Stomach (tissue), 9 donors: ENCODE results near the gene ERF. TPM values are rescaled to one million over a fixed set of nuclear protein-coding genes. Genes with fewer than 3 reads are reported as not detected.

ENCODE experiments used
- DNase-seq, 2 donors: peaks; one replicate each; pipeline versions ENCODE4 v3.0.0 to v3.0.0-alpha.2; 2013 to 2019
- H3K27ac ChIP-seq, 5 donors: fragments of 200-600 bp in 4 of 5; sonication (generic) in 4 of 5; one replicate each; pipeline ENCODE4 v1.5.1; 2013 to 2019; ENCODE audit warnings: mild to moderate bottlenecking in 1 of 5, moderate library complexity in 1 of 5
- H3K27me3 ChIP-seq, 3 donors: fragments of 200-600 bp; sonication (generic); one replicate each; pipeline ENCODE4 v1.5.1; 2017 to 2019; ENCODE audit warnings: mixed run types in 1 of 3
- H3K36me3 ChIP-seq, 4 donors: fragments of 200-600 bp; sonication (generic); 1 replicate in 3 of 4; 2 replicates in 1 of 4; pipeline ENCODE4 v1.5.1; 2016 to 2019
- H3K4me1 ChIP-seq, 4 donors: fragments of 200-600 bp; sonication (generic); one replicate each; pipeline ENCODE4 v1.5.1; 2016 to 2019
- H3K4me3 ChIP-seq, 4 donors: fragments of 200-600 bp; sonication (generic) in 3 of 4; one replicate each; pipeline ENCODE4 v1.5.1; 2016 to 2019; ENCODE audit warnings: mild to moderate bottlenecking in 1 of 4
- H3K9me3 ChIP-seq, 4 donors: fragments of 200-600 bp; sonication (generic); one replicate each; pipeline ENCODE4 v1.5.1; 2016 to 2019
- EP300 ChIP-seq: sonication (generic); formaldehyde crosslinking; IDR thresholded peaks from one replicate; pipeline ENCODE4 v1.6.1; 2017; ENCODE audit warnings: antibody characterized with exemption
- POLR2A ChIP-seq, 4 donors: fragments of 450-650 bp; IDR thresholded peaks; one replicate each; pipeline ENCODE4 v1.6.1; 2016; ENCODE audit warnings: antibody characterized with exemption in 4 of 4, control low read depth in 2 of 4, mild to moderate bottlenecking in 1 of 4, moderate library complexity in 1 of 4
- POLR2AphosphoS5 ChIP-seq, 3 donors: sonication (generic); formaldehyde crosslinking; IDR thresholded peaks; one replicate each; pipeline ENCODE4 v1.6.1; 2016; ENCODE audit warnings: antibody characterized with exemption in 3 of 3
- WGBS, 5 donors: extraction: QIAGEN DNeasy Blood & Tissue Kit in 3 of 5; methylation state at CpG; one replicate each; pipeline versions ENCODE4 v1.1.5 to v1.1.7; 2013 to 2018; 5-methylcytosine and 5-hydroxymethylcytosine counted together
- intact Hi-C: fragments of 100-400 bp; cut with DNase I; formaldehyde crosslinking; loops from one replicate; pipeline ENCODE4 v1.15.1; 2023; ENCODE audit warnings: low total_unique reads
- polyA plus RNA-seq, 3 donors: library from polyadenylated mRNA; stranded (reverse); fragments of 200-250 nt; gene quantifications; one replicate each; pipeline ENCODE4 v1.2.3, GENCODE V29; 2013
- total RNA-seq, 5 donors: library from RNA; depleted of rRNA; stranded (reverse); fragments of >200 nt; gene quantifications; one replicate each; pipeline versions ENCODE4 v1.1.0 to v1.2.3, GENCODE V29; 2014 to 2016
- TF ChIP-seq, protein P1 (sequence below), 7 experiments: fragments of 450-650 bp in 4 of 7; fragments of 200-600 bp in 3 of 7; sonication (generic) in 3 of 7; IDR thresholded peaks; one replicate each; pipeline ENCODE4 v1.5.1; 2016 to 2019; ENCODE audit warnings: antibody characterized with exemption in 7 of 7, control low read depth in 2 of 7, mild to moderate bottlenecking in 1 of 7
- donor health status: healthy with polysubstance abuse.
- donor health status: Bipolar disorder and iron deficiency.
- donor health status: healthy.

The ERF gene
- total and polyA plus RNA-seq, 8 donors: 11.6 to 118 (median 30.8) TPM

DNA sequence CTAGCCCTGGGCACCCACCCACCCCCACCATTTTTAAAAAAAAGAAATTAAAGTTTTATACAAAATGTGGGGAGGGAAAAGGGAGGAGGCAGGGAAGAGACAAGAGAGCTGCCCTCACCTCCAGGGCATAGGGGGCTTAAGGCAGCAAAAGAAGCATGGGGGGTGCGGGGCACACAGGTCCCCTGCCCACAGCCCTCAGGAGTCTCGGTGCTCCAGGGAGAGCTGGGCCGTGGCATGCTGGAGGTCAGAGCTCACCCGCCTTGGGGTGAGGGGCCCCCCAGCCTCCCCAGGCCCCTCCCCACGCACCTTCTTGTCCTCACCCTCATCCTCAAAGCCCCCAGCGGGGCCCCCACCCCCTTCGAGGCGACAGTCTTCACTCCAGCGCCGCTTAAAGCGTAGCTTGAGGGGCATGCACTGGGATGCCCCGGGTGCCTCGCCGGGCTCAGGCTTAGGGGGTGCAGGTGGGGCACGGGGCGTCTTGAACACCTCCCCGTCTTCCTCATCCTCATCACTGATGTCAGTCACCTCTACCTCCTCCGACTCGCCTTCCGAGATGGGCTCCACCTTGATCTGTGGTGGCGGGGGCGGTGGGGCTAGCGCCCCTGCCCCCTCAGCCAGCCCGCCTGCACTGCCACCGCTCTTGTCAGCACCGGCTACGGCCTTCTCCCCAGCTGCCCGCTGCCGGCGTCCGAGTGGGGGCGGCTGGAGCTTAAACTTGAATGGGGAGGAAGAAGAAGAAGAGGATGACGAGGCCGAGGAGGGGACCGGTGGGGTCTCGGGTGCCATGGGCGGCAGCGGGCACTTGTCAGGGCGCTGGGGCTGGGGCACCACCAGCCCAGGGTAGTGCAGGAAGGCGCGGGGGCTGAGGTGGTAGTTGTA, 6.4 kb downstream of the ERF start:
- Histone ChIP-seq H3K4me1 (peaks cover 51 to 92% (median 69%) of the 10 kb centered on the region in 4 donors), H3K27me3 (no peaks in the 10 kb centered on the region), H3K9me3 (no peaks in the 10 kb centered on the region), H3K36me3 (peaks cover 17 to 36% (median 26%) of the 10 kb centered on the region in 4 donors), H3K27ac (peak overlapping the region in 2 of 5 donors; percentile 94 to 97), H3K4me3 (no peak overlapping the region)
- 83 to 90% (median 89%) methylated on average over 35 to 41 of the region's 41 CpGs for WGBS, 5 donors
- TF ChIP-seq, protein P1, sequence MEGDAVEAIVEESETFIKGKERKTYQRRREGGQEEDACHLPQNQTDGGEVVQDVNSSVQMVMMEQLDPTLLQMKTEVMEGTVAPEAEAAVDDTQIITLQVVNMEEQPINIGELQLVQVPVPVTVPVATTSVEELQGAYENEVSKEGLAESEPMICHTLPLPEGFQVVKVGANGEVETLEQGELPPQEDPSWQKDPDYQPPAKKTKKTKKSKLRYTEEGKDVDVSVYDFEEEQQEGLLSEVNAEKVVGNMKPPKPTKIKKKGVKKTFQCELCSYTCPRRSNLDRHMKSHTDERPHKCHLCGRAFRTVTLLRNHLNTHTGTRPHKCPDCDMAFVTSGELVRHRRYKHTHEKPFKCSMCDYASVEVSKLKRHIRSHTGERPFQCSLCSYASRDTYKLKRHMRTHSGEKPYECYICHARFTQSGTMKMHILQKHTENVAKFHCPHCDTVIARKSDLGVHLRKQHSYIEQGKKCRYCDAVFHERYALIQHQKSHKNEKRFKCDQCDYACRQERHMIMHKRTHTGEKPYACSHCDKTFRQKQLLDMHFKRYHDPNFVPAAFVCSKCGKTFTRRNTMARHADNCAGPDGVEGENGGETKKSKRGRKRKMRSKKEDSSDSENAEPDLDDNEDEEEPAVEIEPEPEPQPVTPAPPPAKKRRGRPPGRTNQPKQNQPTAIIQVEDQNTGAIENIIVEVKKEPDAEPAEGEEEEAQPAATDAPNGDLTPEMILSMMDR (IDR thresholded peaks at IDR 0.05): no peak
- TF ChIP-seq POLR2A (IDR thresholded peaks at IDR 0.05) (no peak), POLR2AphosphoS5 (IDR thresholded peaks at IDR 0.05) (no peak), EP300 (no peak)
- intact Hi-C loops: loop anchor here (5.0 kb wide), 1 partner anchor 39 kb away; no protein-coding TSS in a partner anchor
- no peak for DNase-seq

DNA sequence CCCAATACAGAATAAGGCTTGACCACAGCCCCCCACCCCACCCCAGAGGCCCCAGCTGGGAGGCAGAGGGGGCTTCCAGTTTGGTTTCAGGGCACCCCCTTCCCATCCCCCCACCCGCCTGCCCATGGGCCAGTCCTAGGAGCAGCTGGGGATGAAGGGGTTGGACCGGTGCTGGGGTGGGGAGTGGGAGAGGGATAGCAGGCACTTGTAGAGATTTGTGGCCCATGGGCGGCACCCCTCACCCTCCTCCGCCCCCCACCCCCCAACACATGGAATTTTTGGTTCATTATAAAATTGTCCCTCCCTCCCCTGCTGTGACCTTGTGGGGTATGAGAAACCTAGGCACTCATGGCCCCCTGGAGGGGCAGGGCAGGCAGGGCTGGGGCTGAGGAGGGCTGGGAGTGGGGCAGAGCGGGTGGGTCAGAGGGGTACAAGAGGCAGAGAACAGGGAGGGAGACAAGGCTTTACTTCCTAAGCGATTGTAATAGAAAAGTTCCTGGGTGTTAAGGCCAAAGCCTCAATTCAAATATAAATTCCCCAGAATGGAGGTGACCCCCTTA, 7.2 kb downstream of the ERF start:
- intact Hi-C loops: loop anchor here (5.0 kb wide), 1 partner anchor 40 kb away; no protein-coding TSS in a partner anchor
- Histone ChIP-seq H3K27me3 (no peaks in the 10 kb centered on the region), H3K4me3 (no peak overlapping the region), H3K36me3 (peaks cover 17 to 36% (median 26%) of the 10 kb centered on the region in 4 donors), H3K4me1 (peaks cover 48 to 89% (median 66%) of the 10 kb centered on the region in 4 donors), H3K9me3 (no peaks in the 10 kb centered on the region), H3K27ac (peak overlapping the region in 3 of 5 donors; percentile 72 to 97 (median 94))
- DNase-seq: no peak
- no peak for TF ChIP-seq POLR2A (IDR thresholded peaks at IDR 0.05)
- TF ChIP-seq EP300: no peak
- TF ChIP-seq POLR2AphosphoS5 (IDR thresholded peaks at IDR 0.05): no peak
- TF ChIP-seq, protein P1 (IDR thresholded peaks at IDR 0.05): no peak
- WGBS, 5 donors: 85 to 96% (median 95%) methylated on average over 6 of the region's 6 CpGs

DNA sequence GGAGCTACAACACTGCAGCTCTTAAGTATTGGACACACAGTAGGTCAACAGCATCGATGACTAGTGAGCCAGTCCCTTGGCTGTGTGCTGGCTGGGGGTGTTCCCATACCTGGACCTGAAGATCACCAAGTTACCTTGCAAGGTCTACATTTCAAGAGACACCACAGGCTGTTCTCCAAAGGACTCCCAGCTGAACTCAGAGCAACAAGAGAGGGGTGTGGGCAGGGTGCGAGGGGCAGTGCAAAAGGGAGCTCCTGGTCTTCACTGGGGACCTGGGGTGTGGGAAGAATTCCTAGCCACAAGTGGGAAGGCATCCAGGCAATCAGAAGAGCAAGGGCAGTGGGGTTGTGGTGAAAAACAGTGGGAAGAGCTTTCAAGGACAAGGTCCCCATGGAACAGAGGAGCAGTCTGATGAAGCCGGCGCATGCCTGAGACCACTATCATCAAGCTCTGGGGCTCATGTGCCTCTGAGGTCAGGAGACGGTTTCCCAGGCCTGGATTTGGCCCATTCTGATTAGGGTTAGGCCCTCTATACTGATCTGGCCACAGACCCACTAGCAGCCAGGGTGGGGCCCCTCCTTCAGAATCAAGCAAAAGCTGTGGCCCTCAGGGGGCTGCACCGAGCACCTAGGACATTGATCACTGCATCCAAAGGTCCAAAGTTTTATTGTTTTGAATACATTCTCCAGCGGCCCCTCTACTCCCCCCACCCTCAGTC, 7.8 kb downstream of the ERF start:
- H3K27me3 ChIP-seq: no peaks in the 10 kb centered on the region
- no peaks in the 10 kb centered on the region for H3K9me3 ChIP-seq
- WGBS, 5 donors: 69 to 80% (median 70%) methylated on average over 6 to 7 of the region's 7 CpGs
- TF ChIP-seq EP300 (no peak), POLR2AphosphoS5 (IDR thresholded peaks at IDR 0.05) (no peak), POLR2A (IDR thresholded peaks at IDR 0.05) (no peak)
- TF ChIP-seq, protein P1 (IDR thresholded peaks at IDR 0.05): no peak
- peaks cover 17 to 36% (median 26%) of the 10 kb centered on the region in 4 donors for H3K36me3 ChIP-seq
- H3K4me1 ChIP-seq: peaks cover 41 to 83% (median 59%) of the 10 kb centered on the region in 4 donors
- DNase-seq: no peak
- peak overlapping the region in 4 of 5 donors; percentile 48 to 97 (median 83) for H3K27ac ChIP-seq
- intact Hi-C loops: loop anchor here (5.0 kb wide), 1 partner anchor 40 kb away; no protein-coding TSS in a partner anchor
- H3K4me3 ChIP-seq: no peak overlapping the region
